Thoracic aorta (tissue), 2 donors: ENCODE results near the gene BTBD18. TPM values are rescaled to one million over a fixed set of nuclear protein-coding genes. Genes with fewer than 3 reads are reported as not detected.

ENCODE experiments used
- ATAC-seq: fragments of 150-250 bp; one replicate; pipeline ENCODE4 v1.8.0; 2017; ENCODE audit warnings: low read depth; ENCODE audit not compliant: insufficient number of reproducible peaks, low FRiP score
- DNase-seq: peaks from one replicate; pipeline ENCODE4 v3.0.0-alpha.2; 2020; ENCODE audit warnings: low spot score
- H3K27ac ChIP-seq, 2 donors: fragments of 200-600 bp; sonication (generic); 1 replicate in 1 of 2; 2 replicates in 1 of 2; pipeline ENCODE4 v1.5.1; 2016; ENCODE audit warnings: mild to moderate bottlenecking in 2 of 2, moderate library complexity in 2 of 2
- H3K27me3 ChIP-seq: fragments of 200-600 bp; sonication (generic); replicated peaks from 2 replicates; pipeline ENCODE4 v1.6.0; 2016; ENCODE audit warnings: mild to moderate bottlenecking; ENCODE audit not compliant: insufficient read depth
- H3K36me3 ChIP-seq: fragments of 200-600 bp; sonication (generic); one replicate; pipeline ENCODE4 v1.5.1; 2016
- H3K4me1 ChIP-seq, 2 donors: fragments of 200-600 bp; sonication (generic); 1 replicate in 1 of 2; 2 replicates in 1 of 2; pipeline versions ENCODE4 v1.5.1 to v1.6.0; 2016; ENCODE audit warnings: low read depth in 2 of 2, mild to moderate bottlenecking in 1 of 2; ENCODE audit not compliant: control insufficient read depth in 1 of 2
- H3K4me3 ChIP-seq: fragments of 200-600 bp; sonication (generic); 2 replicates; pipeline ENCODE4 v1.5.1; 2016; ENCODE audit warnings: mild to moderate bottlenecking
- H3K9me3 ChIP-seq: fragments of 200-600 bp; sonication (generic); 2 replicates; pipeline ENCODE4 v1.5.1; 2016
- CTCF ChIP-seq: fragments of 200-600 bp; sonication (generic); IDR thresholded peaks from one replicate; pipeline ENCODE4 v1.5.1; 2019; ENCODE audit warnings: antibody characterized with exemption
- total RNA-seq, 2 donors: library from RNA; depleted of rRNA; stranded (reverse); fragments of >200 nt; gene quantifications; one replicate each; pipeline versions ENCODE4 v1.1.0 to v1.2.3, GENCODE V29; 2016

The BTBD18 gene
- not detected for total RNA-seq

GRCh38 chr11:57751676-57752253 is at the start of gene BTBD18:
Gene BTBD18 (minus strand): TSS chr11:57751819. CDS start chr11:57751188, 631 bp downstream.
- H3K9me3 ChIP-seq = no peaks in the 10 kb centered on the region
- H3K27ac ChIP-seq = no peak within 1 kb of the TSS
- ATAC-seq (no peak), DNase-seq (no peak)
- H3K4me1 ChIP-seq = no peaks in the 10 kb centered on the region
- no peak within 1 kb of the TSS for H3K4me3 ChIP-seq
- H3K36me3 ChIP-seq = no peaks in the 10 kb centered on the region
- H3K27me3 ChIP-seq = no peaks in the 10 kb centered on the region
- no peak for TF ChIP-seq CTCF

- H3K4me1 ChIP-seq = peaks cover 19 to 34% of the 10 kb centered on the region in 2 donors
- H3K36me3 ChIP-seq = peaks cover 56% of the 10 kb centered on the region
- DNase-seq = no peak
- no peaks in the 10 kb centered on the region for H3K9me3 ChIP-seq
- no peak for ATAC-seq
- H3K27ac ChIP-seq = no peak overlapping the region
- no peaks in the 10 kb centered on the region for H3K27me3 ChIP-seq
- H3K4me3 ChIP-seq = no peak overlapping the region
- no peak for TF ChIP-seq CTCF
Measured at GRCh38 chr11:57801183-57801485, 49.5 kb upstream of the BTBD18 start.

GRCh38 chr11:57800444-57801182 is 49.0 kb upstream of the BTBD18 start:
- peaks cover 57% of the 10 kb centered on the region for H3K36me3 ChIP-seq
- peak overlapping the region in 1 of 2 donors; percentile 53 for H3K27ac ChIP-seq
- H3K9me3 ChIP-seq = no peaks in the 10 kb centered on the region
- peak; percentile 43 for ATAC-seq
- no peak overlapping the region for H3K4me3 ChIP-seq
- DNase-seq = no peak
- H3K4me1 ChIP-seq = peaks cover 19 to 34% of the 10 kb centered on the region in 2 donors
- H3K27me3 ChIP-seq = no peaks in the 10 kb centered on the region
- peak; percentile 86 for TF ChIP-seq CTCF

- no peaks in the 10 kb centered on the region for H3K27me3 ChIP-seq
- ATAC-seq (no peak), DNase-seq (no peak)
- peaks cover 51% of the 10 kb centered on the region for H3K36me3 ChIP-seq
- no peak overlapping the region for H3K4me3 ChIP-seq
- TF ChIP-seq CTCF = no peak
- no peaks in the 10 kb centered on the region for H3K9me3 ChIP-seq
- H3K27ac ChIP-seq = peak overlapping the region; percentile 38 to 42
- H3K4me1 ChIP-seq = peaks cover 28 to 43% of the 10 kb centered on the region in 2 donors
Measured at GRCh38 chr11:57798905-57799559, 47.4 kb upstream of the BTBD18 start.

- ATAC-seq = no peak
- TF ChIP-seq CTCF = no peak
- H3K9me3 ChIP-seq = no peaks in the 10 kb centered on the region
- peak overlapping the region; percentile 0 to 4 for H3K27ac ChIP-seq
- no peaks in the 10 kb centered on the region for H3K27me3 ChIP-seq
- H3K4me3 ChIP-seq = no peak overlapping the region
- H3K4me1 ChIP-seq = peaks cover 33 to 58% of the 10 kb centered on the region in 2 donors
- peaks cover 34% of the 10 kb centered on the region for H3K36me3 ChIP-seq
- DNase-seq = no peak
Measured at GRCh38 chr11:57793351-57794115, 41.9 kb upstream of the BTBD18 start.
